Gastroesophageal sphincter (tissue), 3 donors: ENCODE data around the gene PGAP3.

Experiments used
- CTCF ChIP-seq, 4 experiments: fragments of 200-600 bp in 2 of 4; fragments of 450-650 bp in 2 of 4; sonication (generic) in 1 of 4; IDR thresholded peaks; one replicate each; pipeline ENCODE4 v1.5.1; 2017 to 2019; ENCODE audit warnings: antibody characterized with exemption in 4 of 4, mild to moderate bottlenecking in 2 of 4, moderate library complexity in 2 of 4
- EP300 ChIP-seq: sonication (generic); formaldehyde crosslinking; IDR thresholded peaks from one replicate; pipeline ENCODE4 v1.6.1; 2017; ENCODE audit warnings: antibody characterized with exemption, mild to moderate bottlenecking
- POLR2A ChIP-seq, 2 donors: fragments of 450-650 bp; IDR thresholded peaks; one replicate each; pipeline ENCODE4 v1.6.1; 2017; ENCODE audit warnings: antibody characterized with exemption in 2 of 2, mild to moderate bottlenecking in 2 of 2, moderate library complexity in 1 of 2
- POLR2AphosphoS5 ChIP-seq: sonication (generic); formaldehyde crosslinking; IDR thresholded peaks from one replicate; pipeline ENCODE4 v1.6.1; 2017; ENCODE audit warnings: antibody characterized with exemption

- TF ChIP-seq CTCF (IDR thresholded peaks at IDR 0.05) (no peak), POLR2AphosphoS5 (no peak), POLR2A (IDR thresholded peaks at IDR 0.05) (no peak), EP300 (no peak)
Measured at GRCh38 chr17:39711851-39712250, 24.0 kb upstream of the PGAP3 start.
